GM12864 (cell line): ENCODE data around the gene MSI2.

Experiments used
- DNase-seq: peaks from one replicate; pipeline ENCODE4 v3.0.0-alpha.2; 2011; ENCODE audit warnings: low read depth
- H3K4me3 ChIP-seq: 2 replicates; pipeline ENCODE4 v1.5.1; 2011; ENCODE audit warnings: mild to moderate bottlenecking, low read depth, low read length, control low read depth
- TF ChIP-seq, protein P1 (sequence below): IDR thresholded peaks from 2 replicates; pipeline ENCODE4 v1.5.1; 2011; ENCODE audit warnings: low read depth, mild to moderate bottlenecking, moderate library complexity, low read length, control low read depth, inconsistent platforms; ENCODE audit errors: missing control alignments

MSI2 gene

GRCh38 chr17:57284583-57284982 lies 28.3 kb downstream of the MSI2 start:
- TF ChIP-seq, protein P1, sequence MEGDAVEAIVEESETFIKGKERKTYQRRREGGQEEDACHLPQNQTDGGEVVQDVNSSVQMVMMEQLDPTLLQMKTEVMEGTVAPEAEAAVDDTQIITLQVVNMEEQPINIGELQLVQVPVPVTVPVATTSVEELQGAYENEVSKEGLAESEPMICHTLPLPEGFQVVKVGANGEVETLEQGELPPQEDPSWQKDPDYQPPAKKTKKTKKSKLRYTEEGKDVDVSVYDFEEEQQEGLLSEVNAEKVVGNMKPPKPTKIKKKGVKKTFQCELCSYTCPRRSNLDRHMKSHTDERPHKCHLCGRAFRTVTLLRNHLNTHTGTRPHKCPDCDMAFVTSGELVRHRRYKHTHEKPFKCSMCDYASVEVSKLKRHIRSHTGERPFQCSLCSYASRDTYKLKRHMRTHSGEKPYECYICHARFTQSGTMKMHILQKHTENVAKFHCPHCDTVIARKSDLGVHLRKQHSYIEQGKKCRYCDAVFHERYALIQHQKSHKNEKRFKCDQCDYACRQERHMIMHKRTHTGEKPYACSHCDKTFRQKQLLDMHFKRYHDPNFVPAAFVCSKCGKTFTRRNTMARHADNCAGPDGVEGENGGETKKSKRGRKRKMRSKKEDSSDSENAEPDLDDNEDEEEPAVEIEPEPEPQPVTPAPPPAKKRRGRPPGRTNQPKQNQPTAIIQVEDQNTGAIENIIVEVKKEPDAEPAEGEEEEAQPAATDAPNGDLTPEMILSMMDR: no peak
- H3K4me3 ChIP-seq: no peak overlapping the region
- DNase-seq: no peak

- TF ChIP-seq, protein P1: no peak
- DNase-seq: no peak
- no peak overlapping the region for H3K4me3 ChIP-seq
Measured at GRCh38 chr17:57284984-57285646, 28.8 kb downstream of the MSI2 start.

GRCh38 chr17:57285701-57286100 lies 29.4 kb downstream of the MSI2 start:
- no peak for DNase-seq
- no peak overlapping the region for H3K4me3 ChIP-seq
- TF ChIP-seq, protein P1: no peak

DNA sequence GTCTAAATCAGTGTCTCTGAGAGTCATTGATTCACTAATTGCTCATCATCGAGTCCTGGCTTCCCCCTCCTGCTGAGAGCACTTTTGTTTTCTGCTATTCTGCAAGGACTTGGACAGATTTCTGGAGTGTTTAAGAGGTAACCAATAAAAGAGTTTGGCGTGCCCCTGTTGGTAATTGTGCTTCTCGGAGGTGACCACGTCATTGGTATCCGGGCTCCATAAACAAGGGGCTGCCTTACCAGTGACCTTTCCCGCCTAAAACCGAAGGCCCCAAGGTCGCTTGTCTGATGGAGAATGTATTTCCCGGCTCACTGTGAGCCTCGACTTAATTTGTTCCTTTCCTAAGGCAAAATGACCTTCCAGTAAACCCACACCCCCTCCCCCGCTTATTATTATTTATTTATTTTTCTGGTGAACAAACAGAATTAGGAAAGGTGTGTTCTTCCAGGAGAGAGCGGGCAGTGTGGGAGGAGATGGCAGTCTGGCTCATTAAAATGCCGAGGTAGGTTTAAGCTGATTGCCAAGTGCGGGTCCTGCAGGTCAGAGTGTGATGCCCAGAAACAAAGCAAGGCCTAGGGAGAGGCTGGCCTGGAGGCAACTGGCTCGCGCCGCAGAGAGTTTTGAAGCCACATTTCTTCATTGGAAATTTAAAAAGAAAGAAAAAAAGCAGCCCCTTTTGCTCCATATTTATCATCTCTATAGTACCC lies 30.2 kb downstream of the MSI2 start:
- TF ChIP-seq, protein P1: no peak
- no peak overlapping the region for H3K4me3 ChIP-seq
- no peak for DNase-seq

DNA sequence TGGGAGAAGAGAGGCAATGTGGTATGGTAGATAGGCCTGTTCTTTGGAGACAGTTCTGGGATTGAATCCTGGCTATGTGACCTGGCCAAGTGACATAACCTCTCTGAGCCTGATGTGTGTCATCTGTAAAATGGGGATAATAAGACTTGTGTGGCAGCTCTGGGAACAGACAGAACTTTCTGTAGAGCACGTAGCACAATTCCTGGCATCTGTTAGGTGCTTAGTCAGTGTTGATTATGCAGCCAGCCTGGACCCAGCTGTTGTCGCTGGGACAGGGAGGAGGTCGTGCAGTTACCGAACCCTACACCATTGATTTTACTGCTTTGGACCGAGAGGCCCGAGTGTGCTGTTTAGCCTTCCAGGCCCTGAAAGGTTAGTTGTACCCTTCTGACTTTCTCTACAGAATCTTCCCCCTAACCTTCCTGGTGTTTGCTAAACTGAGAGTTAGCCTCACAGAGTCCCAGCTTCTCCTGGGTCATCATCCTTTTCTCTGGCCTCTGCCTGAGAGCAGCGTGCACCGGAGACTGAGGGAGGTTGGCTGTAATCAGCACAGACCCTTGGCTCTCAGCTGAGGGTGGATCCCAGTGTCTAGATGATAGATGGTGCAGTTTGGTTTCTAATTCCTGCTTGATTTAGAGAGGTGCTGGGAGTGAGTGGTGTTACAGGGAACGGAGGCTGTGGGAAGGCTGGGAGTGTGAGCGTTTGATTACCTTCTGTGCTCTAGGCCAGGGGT lies 31.9 kb downstream of the MSI2 start:
- H3K4me3 ChIP-seq: no peak overlapping the region
- DNase-seq: no peak
- TF ChIP-seq, protein P1: no peak

GRCh38 chr17:57288773-57289121 lies 32.4 kb downstream of the MSI2 start:
- TF ChIP-seq, protein P1: no peak
- no peak overlapping the region for H3K4me3 ChIP-seq
- no peak for DNase-seq
